GM12873 (cell line): ENCODE results near the gene LTBP3.

ENCODE experiments used
- CTCF ChIP-seq: IDR thresholded peaks from 2 replicates; pipeline ENCODE4 v1.5.1; 2012; ENCODE audit warnings: low read depth, mild to moderate bottlenecking, moderate library complexity, low read length, control low read depth; ENCODE audit not compliant: insufficient read depth; ENCODE audit errors: missing control alignments

LTBP3 gene

GRCh38 chr11:65558002-65558929, at the start of gene LTBP3:
Gene LTBP3 (minus strand): TSS chr11:65558359. CDS start chr11:65557959, 400 bp downstream.
- TF ChIP-seq CTCF = no peak

GRCh38 chr11:65606876-65607613, 48.9 kb upstream of the LTBP3 start:
- no peak for TF ChIP-seq CTCF

- no peak for TF ChIP-seq CTCF
These were observed 46.1 kb upstream of the LTBP3 start for GRCh38 chr11:65604258-65604657.

GRCh38 chr11:65599955-65600246, 41.7 kb upstream of the LTBP3 start:
- TF ChIP-seq CTCF = no peak

GRCh38 chr11:65599216-65599954, 41.2 kb upstream of the LTBP3 start:
- no peak for TF ChIP-seq CTCF

- no peak for TF ChIP-seq CTCF
These were observed 40.1 kb upstream of the LTBP3 start for GRCh38 chr11:65598258-65598699.

GRCh38 chr11:65596520-65596919, 38.4 kb upstream of the LTBP3 start:
- no peak for TF ChIP-seq CTCF
